IMR-90 (cell line): ENCODE data around the gene LCE1D. TPM values are rescaled to one million over a fixed set of nuclear protein-coding genes. Genes with fewer than 3 reads are reported as not detected.

Experiments
- ATAC-seq: fragments of 200-7000 bp; cut with Tn5 transposase; 2 replicates; pipeline ENCODE4 v1.9.1; 2020; ENCODE audit warnings: low read depth, mild to moderate bottlenecking, moderate library complexity
- BruUV-seq: library from RNA; stranded (reverse); fragments of 400-500 nt; replicated peaks from 2 replicates; lab custom pipeline; 2021; lab: Mats Ljungman, UMichigan
- CTCF ChIA-PET: fragments of 300-600 bp; formaldehyde crosslinking; extraction: SDS; loops from one replicate; lab custom pipeline; 2021; ENCODE audit warnings: antibody characterized with exemption; lab: Yijun Ruan, JAX
- POLR2A ChIA-PET: fragments of 300-600 bp; sonication (Branson Sonifier 250); formaldehyde crosslinking; loops from one replicate; lab custom pipeline; 2022; ENCODE audit warnings: antibody characterized with exemption; ENCODE audit not compliant: unreplicated experiment; lab: Charles Lee
- DNase-seq: peaks from one replicate; pipeline ENCODE4 v3.0.0; 2013
- H2AFZ ChIP-seq: replicated peaks from 2 replicates; pipeline ENCODE3; 2013; ENCODE audit warnings: low read length, mild to moderate bottlenecking; ENCODE audit not compliant: poor library complexity
- H2AK5ac ChIP-seq: 2 replicates; pipeline ENCODE4 v1.6.1; 2013; ENCODE audit warnings: low read depth, low read length, inconsistent platforms
- H2AK9ac ChIP-seq: replicated peaks from 2 replicates; pipeline ENCODE3; 2013; ENCODE audit warnings: mild to moderate bottlenecking, low read depth, low read length, moderate library complexity; ENCODE audit not compliant: poor library complexity
- H2BK120ac ChIP-seq: 2 replicates; pipeline ENCODE4 v1.6.1; 2013; ENCODE audit warnings: low read depth, low read length, inconsistent platforms
- H2BK15ac ChIP-seq: 3 replicates; pipeline ENCODE4 v1.6.1; 2013; ENCODE audit warnings: low read depth, low read length, inconsistent platforms
- H2BK20ac ChIP-seq: 2 replicates; pipeline ENCODE4 v1.6.1; 2013; ENCODE audit warnings: low read depth, mild to moderate bottlenecking, inconsistent platforms, low read length, moderate library complexity
- H2BK5ac ChIP-seq: 2 replicates; pipeline ENCODE4 v1.6.1; 2013; ENCODE audit warnings: mild to moderate bottlenecking, low read depth, low read length, inconsistent platforms; ENCODE audit not compliant: poor library complexity, severe bottlenecking
- H3K14ac ChIP-seq: replicated peaks from 2 replicates; pipeline ENCODE4 v1.6.1; 2013; ENCODE audit warnings: low read depth, low read length, inconsistent platforms
- H3K18ac ChIP-seq: 2 replicates; pipeline ENCODE4 v1.6.1; 2013; ENCODE audit warnings: low read depth, low read length, control low read depth
- H3K23ac ChIP-seq: 2 replicates; pipeline ENCODE4 v1.6.1; 2013; ENCODE audit warnings: low read depth, low read length, inconsistent platforms
- H3K27ac ChIP-seq: 2 replicates; pipeline ENCODE4 v1.5.1; 2013; ENCODE audit warnings: mild to moderate bottlenecking, control low read depth, low read length; ENCODE audit not compliant: insufficient read depth
- H3K27me3 ChIP-seq: 2 replicates; pipeline ENCODE4 v1.6.1; 2013; ENCODE audit warnings: low read length; ENCODE audit not compliant: control insufficient read depth, insufficient read depth
- H3K36me3 ChIP-seq: 2 replicates; pipeline ENCODE4 v1.6.1; 2013; ENCODE audit warnings: low read length, mixed read lengths; ENCODE audit not compliant: control insufficient read depth, insufficient read depth
- H3K4ac ChIP-seq: 2 replicates; pipeline ENCODE4 v1.6.1; 2013; ENCODE audit warnings: low read depth, low read length, inconsistent platforms
- H3K4me1 ChIP-seq: 2 replicates; pipeline ENCODE4 v1.6.1; 2013; ENCODE audit warnings: low read length, mixed read lengths; ENCODE audit not compliant: control insufficient read depth, insufficient read depth
- H3K4me2 ChIP-seq: 2 replicates; pipeline ENCODE4 v1.6.1; 2013; ENCODE audit warnings: low read depth, mild to moderate bottlenecking, control low read depth, low read length, moderate library complexity
- H3K4me3 ChIP-seq: 2 replicates; pipeline ENCODE4 v1.5.1; 2013; ENCODE audit warnings: low read depth, mild to moderate bottlenecking, control low read depth, low read length, moderate library complexity; ENCODE audit not compliant: insufficient read depth
- H3K56ac ChIP-seq: 2 replicates; pipeline ENCODE4 v1.6.1; 2013; ENCODE audit warnings: low read length, inconsistent platforms; ENCODE audit not compliant: insufficient read depth; ENCODE audit errors: extremely low read depth
- H3K79me1 ChIP-seq, 2 experiments: 2 replicates each; pipeline ENCODE4 v1.6.1; 2013; ENCODE audit warnings: low read length in 2 of 2, inconsistent platforms in 1 of 2, low read depth in 1 of 2
- H3K9ac ChIP-seq: 2 replicates; pipeline ENCODE4 v1.6.1; 2013; ENCODE audit warnings: low read depth, low read length, control low read depth
- H3K9me1 ChIP-seq: 2 replicates; pipeline ENCODE4 v1.6.1; 2013; ENCODE audit warnings: low read length, inconsistent platforms; ENCODE audit not compliant: insufficient read depth
- H3K9me3 ChIP-seq: 2 replicates; pipeline ENCODE4 v1.6.1; 2013; ENCODE audit warnings: low read length; ENCODE audit not compliant: control insufficient read depth, insufficient read depth
- H4K20me1 ChIP-seq: 2 replicates; pipeline ENCODE4 v1.6.1; 2013; ENCODE audit warnings: low read length, inconsistent platforms; ENCODE audit not compliant: insufficient read depth
- H4K5ac ChIP-seq: 2 replicates; pipeline ENCODE4 v1.6.1; 2013; ENCODE audit warnings: mild to moderate bottlenecking, low read depth, low read length, control low read depth
- H4K8ac ChIP-seq, 2 experiments: 2 replicates each; pipeline ENCODE4 v1.6.1; 2013; ENCODE audit warnings: low read depth in 2 of 2, low read length in 2 of 2, control low read depth in 1 of 2, inconsistent platforms in 1 of 2
- H4K91ac ChIP-seq: 2 replicates; pipeline ENCODE4 v1.6.1; 2013; ENCODE audit warnings: low read depth, low read length, inconsistent platforms; ENCODE audit not compliant: insufficient read depth
- BHLHE40 ChIP-seq: fragments of 150-350 bp; IDR thresholded peaks from 2 replicates; pipeline ENCODE4 v1.6.1; 2016; ENCODE audit warnings: mild to moderate bottlenecking, low read depth, low read length
- CEBPB ChIP-seq: IDR thresholded peaks from 2 replicates; pipeline ENCODE4 v1.6.1; 2012; ENCODE audit warnings: low read depth, low read length, improper control_type of control experiment
- CHD1 ChIP-seq: IDR thresholded peaks from 2 replicates; pipeline ENCODE4 v1.6.1; 2012; ENCODE audit warnings: low read depth, low read length, improper control_type of control experiment
- CTCF ChIP-seq: conservative IDR thresholded peaks from 2 replicates; pipeline ENCODE4 v1.5.1; 2012; ENCODE audit warnings: mild to moderate bottlenecking, low read depth, low read length, improper control_type of control experiment
- ELK1 ChIP-seq: fragments of 150-350 bp; IDR thresholded peaks from 2 replicates; pipeline ENCODE4 v1.6.1; 2016; ENCODE audit warnings: low read depth, mild to moderate bottlenecking, low read length, moderate library complexity, borderline replicate concordance
- FOS ChIP-seq: fragments of 150-350 bp; IDR thresholded peaks from 2 replicates; pipeline ENCODE4 v1.6.1; 2016; ENCODE audit warnings: low read depth, low read length
- MAFK ChIP-seq: IDR thresholded peaks from 2 replicates; pipeline ENCODE4 v1.6.1; 2012; ENCODE audit warnings: low read depth, low read length, improper control_type of control experiment
- MAZ ChIP-seq: IDR thresholded peaks from 2 replicates; pipeline ENCODE4 v1.6.1; 2012; ENCODE audit warnings: low read depth, mild to moderate bottlenecking, low read length, improper control_type of control experiment, moderate library complexity, borderline replicate concordance
- MXI1 ChIP-seq: IDR thresholded peaks from 2 replicates; pipeline ENCODE4 v1.6.1; 2012; ENCODE audit warnings: low read depth, mild to moderate bottlenecking, low read length, moderate library complexity, borderline replicate concordance
- NFE2L2 ChIP-seq: fragments of 150-350 bp; IDR thresholded peaks from 2 replicates; pipeline ENCODE4 v1.6.1; 2016; ENCODE audit warnings: low read depth, mild to moderate bottlenecking, low read length
- POLR2A ChIP-seq: IDR thresholded peaks from 2 replicates; pipeline ENCODE4 v1.6.1; 2012; ENCODE audit warnings: mild to moderate bottlenecking, low read depth, low read length
- RAD21 ChIP-seq: IDR thresholded peaks from 2 replicates; pipeline ENCODE4 v1.6.1; 2012; ENCODE audit warnings: low read length, improper control_type of control experiment
- RCOR1 ChIP-seq: IDR thresholded peaks from 2 replicates; pipeline ENCODE4 v1.6.1; 2012; ENCODE audit warnings: mild to moderate bottlenecking, low read length, improper control_type of control experiment; ENCODE audit not compliant: insufficient replicate concordance
- RFX5 ChIP-seq: IDR thresholded peaks from 2 replicates; pipeline ENCODE4 v1.8.0; 2012; ENCODE audit warnings: low read depth, mild to moderate bottlenecking, low read length, moderate library complexity
- SMC3 ChIP-seq: fragments of 150-350 bp; IDR thresholded peaks from 2 replicates; pipeline ENCODE4 v1.6.1; 2016; ENCODE audit warnings: low read depth, mild to moderate bottlenecking, antibody characterized with exemption, low read length, moderate library complexity
- USF2 ChIP-seq: fragments of 150-350 bp; IDR thresholded peaks from 2 replicates; pipeline ENCODE4 v1.6.1; 2017; ENCODE audit warnings: mild to moderate bottlenecking, antibody characterized with exemption, low read length, low read depth
- dilution Hi-C: fragments of 300-500 bp; cut with HindIII; formaldehyde crosslinking; loops from one replicate; pipeline ENCODE4 v1.14.3; 2018; ENCODE audit warnings: low sequenced_read_pairs; ENCODE audit not compliant: unreplicated experiment
- in situ Hi-C: fragments of 300-500 bp; cut with MboI; formaldehyde crosslinking; loops from 3 replicates; pipeline ENCODE4 v1.14.3; 2019; ENCODE audit warnings: low sequenced_read_pairs, inconsistent platforms, mixed read lengths
- intact Hi-C: fragments of 100-400 bp; cut with micrococcal nuclease; formaldehyde crosslinking; loops from 2 replicates; pipeline ENCODE4 v1.10.0; 2022
- polyA plus RNA-seq, 3 experiments: library from polyadenylated mRNA; depleted of rRNA; stranded (reverse); fragments of >200 nt; gene quantifications; 2 replicates each; pipeline ENCODE4 v1.2.3, GENCODE V29; 2012; ENCODE audit warnings: low replicate concordance in 1 of 3
- total RNA-seq: library from RNA; depleted of rRNA; stranded (reverse); fragments of >200 nt; gene quantifications from 2 replicates; pipeline ENCODE4 v1.2.3, GENCODE V29; 2012

Gene LCE1D
- total and polyA plus RNA-seq, 2 of the 4 experiments (the other 2 are of a cell fraction): not detected

- DNase-seq (no peak), ATAC-seq (no peak)
- H4K5ac ChIP-seq: no peak overlapping the region
- no peak overlapping the region for H3K14ac ChIP-seq
- dilution Hi-C loops: no loop called here
- no peak overlapping the region for H2AFZ ChIP-seq
- H3K4me1 ChIP-seq: no peaks in the 10 kb centered on the region
- H3K4ac ChIP-seq: no peak overlapping the region
- H3K18ac ChIP-seq: no peak overlapping the region
- no peak overlapping the region for H3K23ac ChIP-seq
- H3K36me3 ChIP-seq: no peaks in the 10 kb centered on the region
- no peak overlapping the region for H2BK20ac ChIP-seq
- H3K9me3 ChIP-seq: no peaks in the 10 kb centered on the region
- BruUV-seq: no TSS peak
- no peaks in the 10 kb centered on the region for H4K20me1 ChIP-seq
- H3K56ac ChIP-seq: no peak overlapping the region
- in situ Hi-C loops: no loop called here
- no peak overlapping the region for H3K9ac ChIP-seq
- H3K4me3 ChIP-seq: no peak overlapping the region
- no peak overlapping the region for H2BK120ac ChIP-seq
- TF ChIP-seq POLR2A: no peak
- TF ChIP-seq USF2: no peak
- TF ChIP-seq CTCF: no peak
- TF ChIP-seq RAD21: no peak
- no peak for TF ChIP-seq NFE2L2
- TF ChIP-seq SMC3: no peak
- no peak for TF ChIP-seq RFX5
- TF ChIP-seq ELK1: no peak
- no peak for TF ChIP-seq MXI1
- no peak for TF ChIP-seq FOS
- TF ChIP-seq BHLHE40: no peak
- no peak for TF ChIP-seq MAFK
- TF ChIP-seq CEBPB: no peak
- TF ChIP-seq RCOR1: no peak
- no peak for TF ChIP-seq MAZ
- no peak for TF ChIP-seq CHD1
- intact Hi-C loops: no loop called here
- ChIA-PET CTCF (no interaction called here), POLR2A (no interaction called here)
- H3K27ac ChIP-seq: no peak overlapping the region
- H4K8ac ChIP-seq: no peak overlapping the region
- no peaks in the 10 kb centered on the region for H3K27me3 ChIP-seq
- H3K9me1 ChIP-seq: no peaks in the 10 kb centered on the region
- no peak overlapping the region for H4K91ac ChIP-seq
- H2AK9ac ChIP-seq: no peak overlapping the region
- H3K79me1 ChIP-seq: no peaks in the 10 kb centered on the region
- no peak overlapping the region for H2AK5ac ChIP-seq
- no peak overlapping the region for H2BK15ac ChIP-seq
- H3K4me2 ChIP-seq: no peak overlapping the region
- no peak overlapping the region for H2BK5ac ChIP-seq
Measured at GRCh38 chr1:152824964-152825363, 28.4 kb downstream of the LCE1D start.
